ENCODE data around the gene AKR7A3. TPM values are rescaled to one million over a fixed set of nuclear protein-coding genes. Genes with fewer than 3 reads are reported as not detected.

The AKR7A3 gene
- total and polyA plus RNA-seq, 2 of the 4 experiments (the other 2 are of a cell fraction): 0.18 to 0.62 TPM

DNA sequence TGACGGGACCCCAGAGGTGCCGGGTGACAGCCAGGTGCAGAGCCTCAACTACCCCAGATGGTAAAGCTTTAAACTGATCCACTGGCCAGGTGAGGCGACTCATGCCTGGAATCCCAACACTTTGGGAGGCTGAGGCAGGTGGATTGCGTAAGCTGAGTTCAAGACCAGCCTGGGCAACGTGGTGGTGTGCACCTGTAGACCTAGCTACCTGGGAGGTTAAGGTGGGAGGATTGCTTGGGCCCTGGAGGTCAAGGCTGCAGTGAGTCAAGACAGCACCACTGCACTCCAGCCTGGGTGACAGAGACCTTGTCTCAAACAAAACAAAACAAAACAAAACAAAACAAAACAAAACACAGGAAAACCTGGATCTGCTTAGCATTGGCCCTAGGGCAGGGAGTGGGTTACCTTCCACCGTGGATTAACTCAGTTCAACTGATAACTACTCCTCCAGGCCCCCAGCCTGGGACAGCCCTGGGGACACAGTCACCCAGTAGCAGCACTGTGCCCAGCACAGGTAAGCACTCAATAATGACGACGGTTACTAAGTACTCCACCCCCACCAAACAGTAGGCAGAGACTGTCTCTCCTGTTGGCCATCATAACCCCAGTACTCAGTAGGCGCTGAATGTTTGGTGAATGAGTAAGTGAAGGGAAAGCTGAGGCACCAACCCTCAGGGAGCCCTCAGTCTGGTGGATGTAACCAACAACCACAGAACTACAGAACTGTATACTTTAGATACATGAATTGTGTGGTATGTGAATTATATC, 45.2 kb upstream of the AKR7A3 start:
- Histone ChIP-seq H2AK9ac (replicated peaks; ENCODE audit: low read depth, low read length, poor library complexity) (no peak overlapping the region), H3K9me1 (ENCODE audit: insufficient read depth, low read length) (peaks cover 9% of the 10 kb centered on the region; the same call in 1 of the 2 replicates), H3K23ac (ENCODE audit: low read depth, low read length) (no peak overlapping the region), H2BK20ac (ENCODE audit: low read depth, low read length) (no peak overlapping the region), H3K18ac (ENCODE audit: low read depth, low read length) (no peak overlapping the region), H3K4me2 (ENCODE audit: low read depth, low read length) (no peak overlapping the region), H3K4me1 (ENCODE audit: control insufficient read depth, insufficient read depth, low read length) (no peaks in the 10 kb centered on the region), H3K4ac (ENCODE audit: low read depth, low read length) (no peak overlapping the region), H4K91ac (ENCODE audit: insufficient read depth, low read depth, low read length) (no peak overlapping the region), H3K27me3 (ENCODE audit: control insufficient read depth, insufficient read depth, low read length) (no peaks in the 10 kb centered on the region), H3K14ac (replicated peaks; ENCODE audit: low read depth, low read length) (no peak overlapping the region), H2AK5ac (ENCODE audit: low read depth, low read length) (no peak overlapping the region), H3K27ac (ENCODE audit: insufficient read depth, low read length) (no peak overlapping the region), H4K5ac (ENCODE audit: low read depth, low read length) (no peak overlapping the region), H2BK120ac (ENCODE audit: low read depth, low read length) (no peak overlapping the region), H4K20me1 (ENCODE audit: insufficient read depth, low read length) (peaks cover 5% of the 10 kb centered on the region), H3K9me3 (ENCODE audit: control insufficient read depth, insufficient read depth, low read length) (no peaks in the 10 kb centered on the region), H2BK5ac (ENCODE audit: low read depth, low read length, poor library complexity, severe bottlenecking) (no peak overlapping the region), H3K56ac (ENCODE audit: extremely low read depth, insufficient read depth, low read length) (no peak overlapping the region), H3K79me1 (ENCODE audit: low read depth in 1 of 2, low read length in 2 of 2) (peaks cover 0 to 6% of the 10 kb centered on the region in 2 experiments; a peak in 1 of 4 replicates), H3K36me3 (ENCODE audit: control insufficient read depth, insufficient read depth, low read length) (peaks cover 20% of the 10 kb centered on the region), H4K8ac (ENCODE audit: low read depth in 2 of 2, low read length in 2 of 2) (no peak overlapping the region), H2BK15ac (ENCODE audit: low read depth, low read length) (no peak overlapping the region), H2AFZ (replicated peaks; ENCODE audit: low read length, poor library complexity) (no peak overlapping the region), H3K9ac (ENCODE audit: low read depth, low read length) (no peak overlapping the region), H3K4me3 (ENCODE audit: insufficient read depth, low read depth, low read length) (no peak overlapping the region)
- ChIA-PET CTCF (no interaction called here), POLR2A (ENCODE audit: unreplicated experiment) (no interaction called here)
- ATAC-seq (ENCODE audit: low read depth): peak; percentile 24; the same call in 1 of the 2 replicates
- intact Hi-C loops (cut with micrococcal nuclease) (no loop called here), in situ Hi-C loops (cut with MboI; ENCODE audit: low sequenced_read_pairs) (no loop called here), dilution Hi-C loops (cut with HindIII; ENCODE audit: low sequenced_read_pairs, unreplicated experiment) (no loop called here)
- TF ChIP-seq CEBPB (IDR thresholded peaks at IDR 0.05; ENCODE audit: low read depth, low read length): peak; percentile 55; the same call in 1 of the 2 replicates
- no peak for TF ChIP-seq FOS (IDR thresholded peaks at IDR 0.05; ENCODE audit: low read depth, low read length)
- no CpG with 5 or more reads among the region's 9 CpGs for WGBS, 2 experiments (ENCODE audit: extremely low coverage in 2 of 2, insufficient read length in 1 of 2)
- no peak for DNase-seq
- BruUV-seq (replicated peaks): no TSS peak

All from IMR-90 (cell line).